HG03457 (cell line): ENCODE results near the gene USP37.

Experiments used
- ATAC-seq: cut with Tn5 transposase; IDR thresholded peaks from one replicate; pipeline ENCODE4 v1.9.1; 2021; ENCODE audit warnings: moderate number of reproducible peaks; ENCODE audit not compliant: unreplicated experiment

USP37 gene, protein sequence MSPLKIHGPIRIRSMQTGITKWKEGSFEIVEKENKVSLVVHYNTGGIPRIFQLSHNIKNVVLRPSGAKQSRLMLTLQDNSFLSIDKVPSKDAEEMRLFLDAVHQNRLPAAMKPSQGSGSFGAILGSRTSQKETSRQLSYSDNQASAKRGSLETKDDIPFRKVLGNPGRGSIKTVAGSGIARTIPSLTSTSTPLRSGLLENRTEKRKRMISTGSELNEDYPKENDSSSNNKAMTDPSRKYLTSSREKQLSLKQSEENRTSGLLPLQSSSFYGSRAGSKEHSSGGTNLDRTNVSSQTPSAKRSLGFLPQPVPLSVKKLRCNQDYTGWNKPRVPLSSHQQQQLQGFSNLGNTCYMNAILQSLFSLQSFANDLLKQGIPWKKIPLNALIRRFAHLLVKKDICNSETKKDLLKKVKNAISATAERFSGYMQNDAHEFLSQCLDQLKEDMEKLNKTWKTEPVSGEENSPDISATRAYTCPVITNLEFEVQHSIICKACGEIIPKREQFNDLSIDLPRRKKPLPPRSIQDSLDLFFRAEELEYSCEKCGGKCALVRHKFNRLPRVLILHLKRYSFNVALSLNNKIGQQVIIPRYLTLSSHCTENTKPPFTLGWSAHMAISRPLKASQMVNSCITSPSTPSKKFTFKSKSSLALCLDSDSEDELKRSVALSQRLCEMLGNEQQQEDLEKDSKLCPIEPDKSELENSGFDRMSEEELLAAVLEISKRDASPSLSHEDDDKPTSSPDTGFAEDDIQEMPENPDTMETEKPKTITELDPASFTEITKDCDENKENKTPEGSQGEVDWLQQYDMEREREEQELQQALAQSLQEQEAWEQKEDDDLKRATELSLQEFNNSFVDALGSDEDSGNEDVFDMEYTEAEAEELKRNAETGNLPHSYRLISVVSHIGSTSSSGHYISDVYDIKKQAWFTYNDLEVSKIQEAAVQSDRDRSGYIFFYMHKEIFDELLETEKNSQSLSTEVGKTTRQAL

DNA sequence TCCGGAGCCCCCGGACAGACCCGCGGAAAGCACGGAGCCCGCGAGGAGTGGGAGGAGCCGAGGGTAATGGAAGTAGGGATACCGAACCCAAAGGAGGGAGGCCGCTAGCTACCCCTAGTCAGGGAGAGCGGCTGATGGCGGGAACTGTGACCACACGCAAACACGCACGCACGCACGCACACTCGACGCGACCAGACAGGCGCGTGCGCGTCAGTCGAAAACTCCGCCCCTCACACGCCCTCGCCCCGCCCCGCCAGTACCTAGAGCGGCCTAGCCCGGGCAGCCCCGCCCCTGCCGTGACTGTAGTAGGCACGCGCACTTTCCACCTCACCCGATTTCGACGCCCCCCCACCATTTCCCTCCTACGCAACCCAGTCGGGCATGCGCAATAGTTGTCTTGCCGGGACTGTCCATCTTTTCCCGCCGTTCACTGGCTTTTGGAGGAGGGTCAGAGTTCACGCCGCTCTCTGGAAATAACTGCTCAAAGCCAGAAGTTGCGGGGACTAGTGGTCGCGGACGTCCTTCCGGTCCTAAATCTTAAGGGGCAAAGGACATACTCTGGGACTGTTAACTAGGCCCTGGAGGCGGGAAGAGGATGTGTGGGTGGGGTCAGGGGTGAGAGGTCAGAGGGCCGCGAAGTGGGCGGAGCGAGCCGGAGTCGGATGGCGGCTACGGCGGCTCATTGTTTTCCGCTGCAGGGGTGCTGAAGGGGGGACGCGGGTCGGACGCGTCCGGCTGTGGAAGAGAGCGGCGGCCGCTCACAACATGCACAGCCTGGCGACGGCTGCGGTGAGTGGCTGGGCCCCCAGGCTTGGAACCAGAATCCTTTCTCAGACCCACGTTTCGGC is at the start of gene USP37, which contains the start of gene CNOT9:
USP37 (minus strand) TSS at position 162 of the 848 bp plus-strand sequence. CDS start 9,698 bp downstream, outside the sequence.
CNOT9 (plus strand) TSS at position 650 of the 848 bp plus-strand sequence; CDS start at position 766, 116 bp downstream.
- ATAC-seq = peak; percentile 65

- no peak for ATAC-seq
These were observed 47.7 kb upstream of the USP37 start for GRCh38 chr2:218615868-218616315.

- no peak for ATAC-seq
These were observed 39.4 kb upstream of the USP37 start, which contains the start of gene PLCD4 for GRCh38 chr2:218607436-218608115. TSS of gene PLCD4 (plus strand) at chr2:218607899. CDS start at chr2:218615740, 7,841 bp downstream.

GRCh38 chr2:218605432-218605831 is 37.3 kb upstream of the USP37 start:
- no peak for ATAC-seq

DNA sequence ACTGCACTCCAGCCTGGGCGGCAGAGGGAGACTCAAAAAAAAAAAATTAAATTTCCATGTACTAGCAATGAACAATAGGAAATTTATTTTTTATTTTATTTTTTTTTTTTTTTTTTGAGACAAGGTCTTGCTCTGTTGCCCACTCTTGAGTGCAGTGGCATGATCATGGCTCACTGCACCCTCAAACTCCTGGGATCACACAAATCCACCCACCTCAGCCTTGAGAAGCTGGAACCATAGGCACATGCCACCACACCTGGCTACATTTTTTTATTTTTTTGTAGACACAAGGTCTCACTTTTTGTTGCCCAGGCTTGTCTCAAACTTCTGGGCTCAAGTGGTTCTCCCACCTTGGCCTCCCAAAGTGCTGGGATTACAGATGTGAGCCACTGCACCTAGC is 17.4 kb upstream of the USP37 start:
- no peak for ATAC-seq

- ATAC-seq = no peak
These were observed 16.1 kb upstream of the USP37 start for GRCh38 chr2:218583983-218584850.

GRCh38 chr2:218582076-218582475 is 13.9 kb upstream of the USP37 start:
- peak; percentile 74 for ATAC-seq

DNA sequence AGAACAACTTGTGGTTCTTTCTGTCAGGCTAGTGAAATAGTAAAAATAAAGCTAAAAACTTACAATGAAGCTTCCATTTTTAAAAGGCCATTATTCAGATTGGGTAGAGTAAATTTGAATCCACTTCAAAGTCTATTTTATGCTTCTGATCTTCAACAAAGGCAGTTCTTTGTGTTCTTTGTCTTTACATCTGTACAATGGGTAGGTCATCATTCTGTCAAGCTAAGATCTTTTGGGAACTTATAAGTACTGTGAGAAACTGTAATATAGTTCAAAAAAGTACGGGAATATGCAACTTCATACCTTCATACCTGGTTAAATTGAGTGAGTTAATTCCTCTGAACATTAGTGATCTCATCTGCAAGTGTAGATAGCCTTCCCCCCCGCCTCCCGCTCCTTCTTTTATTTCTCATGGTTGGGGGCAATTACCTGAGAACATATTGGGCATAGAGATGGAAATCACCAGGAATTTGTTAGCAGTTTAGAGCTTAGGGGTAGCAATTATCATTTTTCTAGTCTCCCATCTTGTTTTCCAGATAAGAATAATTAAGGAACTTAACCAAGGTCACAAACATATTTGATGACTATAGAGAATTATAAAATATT is 10.2 kb upstream of the USP37 start:
- ATAC-seq = no peak

DNA sequence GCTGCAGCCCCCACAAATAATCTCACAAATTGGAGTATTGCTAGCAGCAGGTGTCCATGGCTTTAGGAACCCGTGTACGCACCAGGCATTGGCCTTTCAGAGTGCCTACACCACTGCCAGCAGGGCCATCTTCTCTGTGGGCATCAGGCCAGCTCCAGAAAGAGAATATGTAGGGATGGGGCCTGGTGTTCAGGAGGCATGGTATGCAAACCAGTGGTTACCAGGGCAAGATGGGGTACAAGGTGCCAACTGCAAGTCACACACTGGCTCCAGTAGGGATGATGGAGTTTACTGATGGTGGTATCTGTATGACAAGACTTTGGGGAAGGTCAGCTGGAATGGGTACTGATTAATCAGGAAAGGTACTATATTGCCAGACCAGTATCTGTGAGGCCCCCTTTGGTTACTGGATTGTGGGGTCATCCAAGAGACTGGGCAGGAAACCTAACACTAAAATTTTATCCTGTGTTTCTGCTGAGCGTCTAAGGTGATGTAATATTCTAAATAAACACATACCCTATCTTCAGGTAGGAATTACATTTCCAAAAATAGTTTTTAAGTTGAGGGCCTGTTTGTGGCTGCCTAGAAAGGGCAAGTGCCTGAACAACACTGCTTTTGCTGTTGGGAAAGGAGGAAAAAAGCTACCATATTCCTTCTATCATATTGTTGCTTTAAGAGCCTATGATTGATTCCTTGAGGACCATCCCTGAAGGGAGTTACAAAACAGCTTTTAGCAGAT is 9.5 kb upstream of the USP37 start:
- no peak for ATAC-seq

GRCh38 chr2:218576854-218577253 is 8.7 kb upstream of the USP37 start:
- ATAC-seq = no peak

DNA sequence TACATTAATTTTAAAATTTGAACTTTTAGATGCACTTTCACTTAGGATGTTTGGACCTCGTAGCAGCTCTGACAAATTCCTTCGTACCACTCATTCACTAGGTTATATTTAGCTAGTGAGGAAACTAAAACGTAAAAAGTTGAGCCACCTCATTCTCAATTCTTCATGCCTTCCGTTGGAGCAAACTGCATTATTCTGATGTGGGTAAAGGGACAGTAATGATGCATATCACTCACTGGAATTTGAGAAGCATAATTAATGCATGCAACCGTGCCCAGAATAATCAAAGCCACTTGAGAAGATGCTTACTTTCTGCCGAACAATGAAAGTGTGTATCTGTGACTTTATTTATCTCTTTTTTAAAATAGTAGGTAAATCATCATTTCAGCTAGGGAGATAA is 2.7 kb upstream of the USP37 start:
- ATAC-seq = no peak

GRCh38 chr2:218569661-218570500 is 1.7 kb upstream of the USP37 start:
- no peak for ATAC-seq

DNA sequence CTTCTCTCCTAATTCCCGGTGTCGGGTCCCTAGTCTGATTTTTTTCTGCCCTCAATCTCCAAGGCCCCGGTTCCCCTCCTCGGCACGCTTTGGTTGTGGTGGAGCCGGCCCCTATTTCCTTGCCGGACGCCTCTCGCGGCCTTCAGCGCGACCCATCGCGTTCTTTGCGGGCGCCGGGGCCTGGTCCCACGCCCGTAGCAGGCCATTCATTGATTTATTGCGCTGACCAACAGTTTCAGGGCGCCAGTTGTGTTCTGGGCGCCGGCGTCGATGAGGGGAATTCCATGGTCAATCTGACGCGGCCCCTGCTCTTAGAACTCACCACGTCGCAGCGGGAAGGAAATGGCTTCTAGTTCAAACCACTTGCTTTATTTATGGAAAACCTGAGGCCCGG is 884 bp upstream of the USP37 start:
- peak; percentile 37 for ATAC-seq

GRCh38 chr2:218567797-218568189 is 358 bp downstream of the USP37 start:
- ATAC-seq = peak; percentile 28

DNA sequence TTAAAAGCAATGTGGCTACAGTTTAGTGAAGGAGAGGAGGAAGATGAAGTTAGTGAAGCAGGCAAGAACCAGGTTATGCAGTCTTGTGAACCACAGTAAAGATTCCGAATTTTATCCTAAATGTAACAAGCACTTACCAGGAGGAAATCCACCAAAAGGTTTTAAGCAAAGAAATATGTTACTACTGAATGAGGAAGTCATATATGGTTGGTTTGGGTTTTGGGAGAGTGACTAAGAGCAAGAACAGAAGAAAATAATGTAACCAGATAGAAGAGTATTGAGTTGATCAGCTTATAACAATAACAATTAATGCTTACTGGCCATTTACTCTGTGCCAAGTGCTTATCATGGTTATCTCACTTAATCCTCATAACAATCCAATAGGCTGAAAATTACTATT is 1.9 kb downstream of the USP37 start:
- no peak for ATAC-seq

GRCh38 chr2:218564056-218564455 is 4.1 kb downstream of the USP37 start:
- no peak for ATAC-seq

- ATAC-seq = no peak
These were observed 9.2 kb downstream of the USP37 start for GRCh38 chr2:218558986-218559385.
